ENCODE data around the gene PIGB. TPM values are rescaled to one million over a fixed set of nuclear protein-coding genes. Genes with fewer than 3 reads are reported as not detected.
"Not testable (repeated sequence)": the region's sequence is repeated elsewhere in the genome, so short reads cannot be mapped to it uniquely, and the experiment has no call there.

The PIGB gene
- total RNA-seq, 2 donors from 2014 or later = 18.4 to 27.5 TPM

DNA sequence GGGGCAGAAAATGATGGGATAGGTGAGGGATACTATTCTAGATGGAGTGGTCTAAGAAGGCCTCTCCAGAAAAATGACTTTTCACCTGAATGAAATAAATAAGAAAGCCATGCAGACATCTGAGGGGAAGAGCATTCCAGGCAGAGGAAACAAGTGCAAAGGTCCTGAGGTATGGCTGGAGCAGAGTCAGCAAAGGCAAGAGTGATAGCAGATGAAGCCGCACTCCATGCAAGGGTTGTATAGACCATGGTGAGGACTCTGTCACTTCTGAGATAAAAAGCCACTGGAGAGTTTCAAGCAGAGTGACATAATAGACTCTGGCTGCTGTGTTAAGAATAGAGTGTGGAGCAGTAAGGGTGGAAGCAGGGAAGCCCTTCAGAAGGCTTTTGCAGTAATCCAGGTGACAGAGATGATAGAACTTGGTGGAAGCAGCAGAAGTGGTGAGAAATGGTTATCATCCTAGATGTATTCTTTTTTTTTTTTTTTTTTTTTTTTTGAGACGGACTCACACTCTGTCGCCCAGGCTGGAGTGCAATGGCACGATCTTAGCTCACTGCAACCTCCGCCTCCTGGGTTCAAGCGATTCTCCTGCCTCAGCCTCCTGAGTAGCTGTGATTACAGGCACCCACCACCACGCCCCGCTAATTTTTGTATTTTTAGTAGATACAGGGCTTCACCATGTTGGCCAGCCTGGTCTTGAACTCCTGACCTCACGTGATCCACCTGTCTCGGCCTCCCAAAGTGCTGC is 32.4 kb upstream of the PIGB start:
- Mint-ChIP-seq H3K4me1 (ENCODE audit: low read depth in 2 of 2) (peaks cover 72 to 74% of the 10 kb centered on the region in 2 donors), H3K4me3 (peak overlapping the region; percentile 84), H3K36me3 (peaks cover 32% of the 10 kb centered on the region), H3K27ac (peak overlapping the region; percentile 97 to 99)
- not testable (repeated sequence) for H3K27me3 Mint-ChIP-seq; DNase-seq (ENCODE audit: low spot score); ATAC-seq; H3K9me3 Mint-ChIP-seq

DNA sequence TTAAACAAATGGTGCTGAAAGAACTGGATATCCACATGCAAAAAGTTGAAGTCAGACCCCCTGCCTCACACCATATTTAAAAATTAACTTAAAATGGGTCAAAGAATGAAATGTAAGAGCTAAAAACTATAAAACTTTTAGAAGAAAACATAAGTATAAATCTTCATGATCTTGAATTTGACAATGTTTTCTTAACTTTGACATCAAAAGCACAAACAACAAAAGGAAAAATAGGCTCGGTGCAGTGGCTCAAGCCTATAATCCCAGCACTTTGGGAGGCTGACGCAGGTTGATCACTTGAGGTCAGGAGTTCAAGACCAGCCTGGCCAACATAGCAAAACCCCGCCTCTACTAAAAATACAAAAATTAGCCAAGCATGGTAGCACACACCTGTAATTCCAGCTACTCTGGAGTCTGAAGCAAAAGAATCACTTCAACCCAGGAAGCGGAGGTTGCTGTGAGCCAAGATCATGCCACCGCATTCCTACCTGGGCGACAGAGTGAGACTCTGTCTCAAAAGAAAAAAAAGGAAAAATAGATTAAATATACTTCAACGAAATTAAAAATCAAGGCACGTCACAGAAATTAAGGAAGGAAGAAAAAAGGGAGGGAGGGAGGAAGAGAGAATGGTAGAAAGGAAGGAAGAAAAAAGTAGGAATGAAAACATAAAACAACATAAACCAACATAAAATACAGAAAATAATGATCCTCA is 30.9 kb upstream of the PIGB start:
- no peak for DNase-seq (ENCODE audit: low spot score)

GRCh38 chr15:55289011-55289745 is 29.8 kb upstream of the PIGB start:
- H3K9me3 Mint-ChIP-seq = no peaks in the 10 kb centered on the region
- peak; percentile 76 for DNase-seq (ENCODE audit: low spot score)
- H3K36me3 Mint-ChIP-seq = peaks cover 32% of the 10 kb centered on the region
- peak overlapping the region; percentile 97 to 99 for H3K27ac Mint-ChIP-seq
- ATAC-seq = peak; percentile 58
- H3K4me1 Mint-ChIP-seq (ENCODE audit: low read depth in 2 of 2) = peaks cover 50 to 52% of the 10 kb centered on the region in 2 donors
- H3K27me3 Mint-ChIP-seq = no peaks in the 10 kb centered on the region
- peak overlapping the region; percentile 84 for H3K4me3 Mint-ChIP-seq

More for the DNA sequence above, 30.9 kb upstream of the PIGB start:
- ATAC-seq = no peak
- Mint-ChIP-seq H3K27me3 (no peaks in the 10 kb centered on the region), H3K27ac (peak overlapping the region; percentile 97 to 99), H3K4me1 (ENCODE audit: low read depth in 2 of 2) (peaks cover 58 to 60% of the 10 kb centered on the region in 2 donors), H3K9me3 (no peaks in the 10 kb centered on the region), H3K36me3 (peaks cover 32% of the 10 kb centered on the region), H3K4me3 (peak overlapping the region; percentile 84)

DNA sequence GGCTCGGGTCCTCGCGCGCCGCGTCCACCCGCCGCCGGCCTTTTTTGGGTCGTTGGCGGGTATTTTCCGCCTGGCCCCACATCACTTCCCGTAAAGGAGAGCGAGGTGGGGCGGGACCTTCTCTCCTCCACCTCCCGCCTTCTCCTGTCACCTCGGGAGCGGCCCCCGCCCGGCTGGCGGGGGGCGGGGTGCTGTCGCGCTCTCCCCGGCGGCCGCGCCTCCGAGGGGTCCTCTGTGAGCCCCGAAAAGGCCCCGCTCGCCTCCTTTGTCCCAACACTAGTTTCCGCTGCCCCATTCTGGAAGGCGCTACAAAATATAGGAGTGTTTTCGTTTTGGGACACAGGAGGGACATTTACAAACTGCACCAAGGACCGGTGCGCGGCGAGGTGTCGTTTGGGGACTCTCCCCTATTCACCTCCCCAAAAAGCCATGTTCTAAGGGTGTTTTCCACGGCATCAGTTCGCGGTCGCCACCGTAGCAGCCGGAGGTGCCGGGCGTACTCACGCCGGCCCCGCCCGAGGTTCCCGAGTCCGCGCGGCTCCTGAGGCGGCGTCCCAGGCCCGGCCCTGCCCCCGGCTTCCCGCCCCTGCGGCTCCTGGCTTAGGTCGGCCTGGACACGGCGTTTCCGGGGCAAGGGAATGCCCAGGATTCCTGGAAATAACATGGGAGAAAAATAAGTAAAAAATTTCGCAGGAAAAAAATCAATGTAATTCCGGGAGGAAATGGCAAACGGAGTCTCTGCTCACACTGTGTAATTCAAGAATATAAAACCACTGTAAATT is 29.1 kb upstream of the PIGB start, which contains the start of gene RAB27A:
RAB27A (minus strand) TSS at position 68 of the 782 bp plus-strand sequence. CDS start 54,879 bp downstream, outside the sequence.
- Mint-ChIP-seq H3K27ac (peak within 1 kb of the TSS; percentile 97 to 99), H3K27me3 (no peaks in the 10 kb centered on the region), H3K4me3 (peak within 1 kb of the TSS; percentile 84), H3K4me1 (ENCODE audit: low read depth in 2 of 2) (peaks cover 42 to 44% of the 10 kb centered on the region in 2 donors), H3K36me3 (peaks cover 27% of the 10 kb centered on the region), H3K9me3 (no peaks in the 10 kb centered on the region)
- ATAC-seq (peak; percentile 84 to 89), DNase-seq (ENCODE audit: low spot score) (peak; percentile 91)

GRCh38 chr15:55290528-55291057 is 28.4 kb upstream of the PIGB start:
- ATAC-seq = peak; percentile 84 to 86

GRCh38 chr15:55297315-55297714 is 21.7 kb upstream of the PIGB start:
- Mint-ChIP-seq H3K9me3 (no peaks in the 10 kb centered on the region), H3K27ac (no peak overlapping the region), H3K4me1 (ENCODE audit: low read depth in 2 of 2) (peaks cover 0 to 1% of the 10 kb centered on the region in 2 donors), H3K27me3 (no peaks in the 10 kb centered on the region), H3K36me3 (no peaks in the 10 kb centered on the region), H3K4me3 (no peak overlapping the region)
- ATAC-seq (no peak), DNase-seq (ENCODE audit: low spot score) (no peak)

More at GRCh38 chr15:55290528-55291057, 28.4 kb upstream of the PIGB start:
- Mint-ChIP-seq H3K4me3 (peak overlapping the region; percentile 84), H3K27me3 (no peaks in the 10 kb centered on the region), H3K36me3 (peaks cover 20% of the 10 kb centered on the region), H3K9me3 (no peaks in the 10 kb centered on the region), H3K27ac (peak overlapping the region; percentile 97 to 99), H3K4me1 (ENCODE audit: low read depth in 2 of 2) (peaks cover 36 to 38% of the 10 kb centered on the region in 2 donors)
- DNase-seq (ENCODE audit: low spot score) = peak; percentile 89

- not testable (repeated sequence) for ATAC-seq; DNase-seq (ENCODE audit: low spot score); H3K9me3 Mint-ChIP-seq; H3K4me1 Mint-ChIP-seq (ENCODE audit: low read depth in 2 of 2); H3K27ac Mint-ChIP-seq; H3K4me3 Mint-ChIP-seq; H3K36me3 Mint-ChIP-seq; H3K27me3 Mint-ChIP-seq
These were observed 16.2 kb upstream of the PIGB start for GRCh38 chr15:55302801-55303200.

- Mint-ChIP-seq H3K27ac (peak overlapping the region; percentile 98 to 100), H3K4me1 (ENCODE audit: low read depth in 2 of 2) (peaks cover 29 to 52% of the 10 kb centered on the region in 2 donors), H3K36me3 (peaks cover 17% of the 10 kb centered on the region), H3K27me3 (no peaks in the 10 kb centered on the region), H3K9me3 (no peaks in the 10 kb centered on the region), H3K4me3 (peak overlapping the region; percentile 98)
- DNase-seq (ENCODE audit: low spot score) = no peak
- no peak for ATAC-seq
These were observed 665 bp downstream of the PIGB start for GRCh38 chr15:55319537-55320237.

GRCh38 chr15:55320238-55320550 is 1.2 kb downstream of the PIGB start:
- DNase-seq (ENCODE audit: low spot score) (no peak), ATAC-seq (no peak)
- Mint-ChIP-seq H3K4me3 (peak overlapping the region; percentile 98), H3K36me3 (peaks cover 17% of the 10 kb centered on the region), H3K27ac (peak overlapping the region; percentile 35 to 98), H3K4me1 (ENCODE audit: low read depth in 2 of 2) (peaks cover 24 to 47% of the 10 kb centered on the region in 2 donors), H3K27me3 (no peaks in the 10 kb centered on the region), H3K9me3 (no peaks in the 10 kb centered on the region)

- no peak overlapping the region for H3K27ac Mint-ChIP-seq
- no peaks in the 10 kb centered on the region for H3K9me3 Mint-ChIP-seq
- no peak overlapping the region for H3K4me3 Mint-ChIP-seq
- H3K4me1 Mint-ChIP-seq (ENCODE audit: low read depth in 2 of 2) = peaks cover 19 to 43% of the 10 kb centered on the region in 2 donors
- DNase-seq (ENCODE audit: low spot score) (no peak), ATAC-seq (no peak)
- no peaks in the 10 kb centered on the region for H3K27me3 Mint-ChIP-seq
- peaks cover 17% of the 10 kb centered on the region for H3K36me3 Mint-ChIP-seq
These were observed 1.9 kb downstream of the PIGB start for GRCh38 chr15:55320963-55321362.

- DNase-seq (ENCODE audit: low spot score) (no peak), ATAC-seq (no peak)
- Mint-ChIP-seq H3K9me3 (no peaks in the 10 kb centered on the region), H3K4me3 (no peak overlapping the region), H3K36me3 (peaks cover 17% of the 10 kb centered on the region), H3K27me3 (no peaks in the 10 kb centered on the region), H3K27ac (peak overlapping the region; percentile 31 to 42), H3K4me1 (ENCODE audit: low read depth in 2 of 2) (peaks cover 14 to 35% of the 10 kb centered on the region in 2 donors)
These were observed 3.4 kb downstream of the PIGB start for GRCh38 chr15:55322467-55322866.

GRCh38 chr15:55327387-55327786 is 8.4 kb downstream of the PIGB start:
- no peak for DNase-seq (ENCODE audit: low spot score)
- H3K27me3 Mint-ChIP-seq = no peaks in the 10 kb centered on the region
- H3K4me3 Mint-ChIP-seq = no peak overlapping the region
- peaks cover 13% of the 10 kb centered on the region for H3K36me3 Mint-ChIP-seq
- no peak overlapping the region for H3K27ac Mint-ChIP-seq
- no peak for ATAC-seq
- no peaks in the 10 kb centered on the region for H3K9me3 Mint-ChIP-seq
- peaks cover 3 to 8% of the 10 kb centered on the region in 2 donors for H3K4me1 Mint-ChIP-seq (ENCODE audit: low read depth in 2 of 2)

Measured in natural killer cell treated with Interleukin-12 subunit alpha and Interleukin-12 subunit beta and Interleukin-15 and Interleukin-18, amount 100 ng/mL, for 72 hours (primary cell).